ENCODE data around the gene MORC2. TPM values are rescaled to one million over a fixed set of nuclear protein-coding genes. Genes with fewer than 3 reads are reported as not detected.

Gene MORC2
- total and polyA plus RNA-seq, 4 donors: 4.2 to 12.0 (median 9.8) TPM

- Histone ChIP-seq H3K9me3 (ENCODE audit: control insufficient read depth in 4 of 4, low read length in 3 of 4) (peaks cover 0 to 4% (median 4%) of the 10 kb centered on the region in 4 donors), H3K4me1 (ENCODE audit: control insufficient read depth in 4 of 4, insufficient read depth in 4 of 4, low read length in 3 of 4) (peaks cover 0 to 6% (median 3%) of the 10 kb centered on the region in 4 donors), H3K4me3 (ENCODE audit: low read depth in 1 of 3, low read length in 3 of 3) (no peak overlapping the region), H3K36me3 (ENCODE audit: control insufficient read depth in 4 of 4, insufficient read depth in 3 of 4, low read depth in 1 of 4, low read length in 3 of 4) (no peaks in the 10 kb centered on the region), H3K27me3 (ENCODE audit: control insufficient read depth in 4 of 4, insufficient read depth in 4 of 4, low read length in 3 of 4) (no peaks in the 10 kb centered on the region), H3K27ac (ENCODE audit: low read depth in 1 of 2, low read length in 2 of 2) (peak overlapping the region; percentile 54 to 66), H3K9ac (ENCODE audit: low read depth in 1 of 2, low read length in 2 of 2) (no peak overlapping the region)
- TF ChIP-seq JUND (IDR thresholded peaks at IDR 0.05): peak in 1 of 2 donors; percentile 60
- peak; percentile 80 for TF ChIP-seq NR2F2 (IDR thresholded peaks at IDR 0.05)
- peak in 1 of 2 donors; percentile 14 for TF ChIP-seq GABPA (IDR thresholded peaks at IDR 0.05 in 1 of 2, conservative IDR thresholded peaks at IDR 0.05 in 1 of 2)
- TF ChIP-seq, protein P1, sequence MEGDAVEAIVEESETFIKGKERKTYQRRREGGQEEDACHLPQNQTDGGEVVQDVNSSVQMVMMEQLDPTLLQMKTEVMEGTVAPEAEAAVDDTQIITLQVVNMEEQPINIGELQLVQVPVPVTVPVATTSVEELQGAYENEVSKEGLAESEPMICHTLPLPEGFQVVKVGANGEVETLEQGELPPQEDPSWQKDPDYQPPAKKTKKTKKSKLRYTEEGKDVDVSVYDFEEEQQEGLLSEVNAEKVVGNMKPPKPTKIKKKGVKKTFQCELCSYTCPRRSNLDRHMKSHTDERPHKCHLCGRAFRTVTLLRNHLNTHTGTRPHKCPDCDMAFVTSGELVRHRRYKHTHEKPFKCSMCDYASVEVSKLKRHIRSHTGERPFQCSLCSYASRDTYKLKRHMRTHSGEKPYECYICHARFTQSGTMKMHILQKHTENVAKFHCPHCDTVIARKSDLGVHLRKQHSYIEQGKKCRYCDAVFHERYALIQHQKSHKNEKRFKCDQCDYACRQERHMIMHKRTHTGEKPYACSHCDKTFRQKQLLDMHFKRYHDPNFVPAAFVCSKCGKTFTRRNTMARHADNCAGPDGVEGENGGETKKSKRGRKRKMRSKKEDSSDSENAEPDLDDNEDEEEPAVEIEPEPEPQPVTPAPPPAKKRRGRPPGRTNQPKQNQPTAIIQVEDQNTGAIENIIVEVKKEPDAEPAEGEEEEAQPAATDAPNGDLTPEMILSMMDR (IDR thresholded peaks at IDR 0.05; ENCODE audit: low read depth, low read length, missing input control): no peak
- peak; percentile 82 for TF ChIP-seq SP1 (IDR thresholded peaks at IDR 0.05)
- peak; percentile 91 to 95 for TF ChIP-seq RXRA (IDR thresholded peaks at IDR 0.05)
- TF ChIP-seq, protein P2, sequence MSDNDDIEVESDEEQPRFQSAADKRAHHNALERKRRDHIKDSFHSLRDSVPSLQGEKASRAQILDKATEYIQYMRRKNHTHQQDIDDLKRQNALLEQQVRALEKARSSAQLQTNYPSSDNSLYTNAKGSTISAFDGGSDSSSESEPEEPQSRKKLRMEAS (IDR thresholded peaks at IDR 0.05): peak; percentile 20
- peak; percentile 60 for TF ChIP-seq ZBTB33 (IDR thresholded peaks at IDR 0.05)
- no peak for TF ChIP-seq FOXA1 (IDR thresholded peaks at IDR 0.05)
- peak; percentile 72 for TF ChIP-seq YY1 (IDR thresholded peaks at IDR 0.05)
- TF ChIP-seq ATF3 (IDR thresholded peaks at IDR 0.05): no peak
- TF ChIP-seq FOXA2 (IDR thresholded peaks at IDR 0.05): peak; percentile 30
- peak; percentile 88 for TF ChIP-seq HNF4G (IDR thresholded peaks at IDR 0.05)
- TF ChIP-seq EGR1 (IDR thresholded peaks at IDR 0.05; ENCODE audit: low read depth in 2 of 2): no peak
- TF ChIP-seq RAD21 (IDR thresholded peaks at IDR 0.05): peak; percentile 14 to 58
- peak; percentile 63 for TF ChIP-seq REST (IDR thresholded peaks at IDR 0.05)
- TF ChIP-seq HNF4A (conservative IDR thresholded peaks at IDR 0.05): peak; percentile 95 to 97
- TF ChIP-seq TAF1 (conservative IDR thresholded peaks at IDR 0.05): no peak
- WGBS: 50% methylated on average over 6 of the region's 6 CpGs
- no peak for DNase-seq (ENCODE audit: low spot score)
These were observed 32.7 kb upstream of the MORC2 start for GRCh38 chr22:31001124-31001770.
